GM23338 (cell line): ENCODE results near the gene CTDP1. TPM values are rescaled to one million over a fixed set of nuclear protein-coding genes. Genes with fewer than 3 reads are reported as not detected.

Experiments used
- ATAC-seq: fragments of 200-7000 bp; cut with Tn5 transposase; 3 replicates; pipeline ENCODE4 v1.9.1; 2020
- DNase-seq: peaks from one replicate; pipeline ENCODE4 v3.0.0-alpha.2; 2015; ENCODE audit warnings: low spot score
- H2AFZ ChIP-seq: fragments of 200-600 bp; sonication (generic); 2 replicates; pipeline ENCODE4 v1.8.0; 2016; ENCODE audit warnings: antibody characterized with exemption, mild to moderate bottlenecking, moderate library complexity
- H3F3A ChIP-seq: fragments of 200-600 bp; sonication (generic); replicated peaks from 2 replicates; pipeline ENCODE4 v1.8.0; 2017; ENCODE audit warnings: antibody characterized with exemption, mixed run types, low read depth
- H3K27ac ChIP-seq: fragments of 200-600 bp; sonication (generic); 2 replicates; pipeline ENCODE4 v1.6.1; 2016; ENCODE audit warnings: low read depth
- H3K27me3 ChIP-seq: fragments of 200-600 bp; sonication (generic); 2 replicates; pipeline ENCODE4 v1.8.0; 2016; ENCODE audit warnings: mild to moderate bottlenecking, mixed run types, moderate library complexity; ENCODE audit not compliant: insufficient read depth
- H3K36me3 ChIP-seq: fragments of 200-600 bp; sonication (generic); 2 replicates; pipeline ENCODE4 v1.8.0; 2016; ENCODE audit warnings: mild to moderate bottlenecking; ENCODE audit not compliant: insufficient read depth
- H3K4me1 ChIP-seq: fragments of 200-600 bp; sonication (generic); 2 replicates; pipeline ENCODE4 v1.8.0; 2016; ENCODE audit warnings: mild to moderate bottlenecking, moderate library complexity; ENCODE audit not compliant: insufficient read depth
- H3K4me2 ChIP-seq: fragments of 200-600 bp; sonication (generic); 2 replicates; pipeline ENCODE4 v1.7.1; 2017; ENCODE audit warnings: mixed run types
- H3K4me3 ChIP-seq: fragments of 200-600 bp; sonication (generic); 2 replicates; pipeline ENCODE4 v1.6.1; 2016; ENCODE audit warnings: mixed run types
- H3K79me2 ChIP-seq: fragments of 200-600 bp; sonication (generic); replicated peaks from 2 replicates; pipeline ENCODE4 v1.8.0; 2017; ENCODE audit warnings: mild to moderate bottlenecking; ENCODE audit not compliant: insufficient read depth
- H3K9me2 ChIP-seq: fragments of 200-600 bp; sonication (generic); 2 replicates; pipeline ENCODE4 v1.8.0; 2017; ENCODE audit not compliant: insufficient read depth
- H4K20me1 ChIP-seq: fragments of 200-600 bp; sonication (generic); replicated peaks from 2 replicates; pipeline ENCODE4 v1.8.0; 2017; ENCODE audit warnings: mild to moderate bottlenecking; ENCODE audit not compliant: insufficient read depth
- H3K27ac Mint-ChIP-seq: 2 replicates; pipeline ENCODE4 v1.8.0; 2020; ENCODE audit warnings: inconsistent platforms, mild to moderate bottlenecking, moderate library complexity, mixed read lengths
- H3K27me3 Mint-ChIP-seq: 3 replicates; pipeline ENCODE4 v1.8.0; 2022; ENCODE audit warnings: low read depth, mild to moderate bottlenecking, moderate library complexity, mixed read lengths, inconsistent platforms; ENCODE audit not compliant: insufficient read depth, poor library complexity
- H3K36me3 Mint-ChIP-seq: 3 replicates; pipeline ENCODE4 v1.8.0; 2021; ENCODE audit warnings: low read depth, mild to moderate bottlenecking, inconsistent platforms, moderate library complexity, mixed read lengths
- H3K4me1 Mint-ChIP-seq: 3 replicates; pipeline ENCODE4 v1.8.0; 2020; ENCODE audit warnings: mild to moderate bottlenecking, inconsistent platforms, mixed read lengths
- H3K4me3 Mint-ChIP-seq: 3 replicates; pipeline ENCODE4 v1.8.0; 2021; ENCODE audit warnings: moderate library complexity, mild to moderate bottlenecking, inconsistent platforms, mixed read lengths
- H3K9me3 Mint-ChIP-seq: 3 replicates; pipeline ENCODE4 v1.8.0; 2020; ENCODE audit warnings: moderate library complexity, mild to moderate bottlenecking, inconsistent platforms, mixed read lengths
- CREB1 ChIP-seq: fragments of 250-450 bp; sonication (Bioruptor Pico); IDR thresholded peaks from 2 replicates; pipeline ENCODE4 v1.5.0; 2020; ENCODE audit warnings: low read depth, mild to moderate bottlenecking, moderate library complexity
- CTCF ChIP-seq, 2 experiments: fragments of 200-600 bp in 1 of 2; sonication (generic) in 1 of 2; conservative IDR thresholded peaks; 2 replicates each; pipeline versions ENCODE4 v1.5.1 to v1.6.1; 2016 to 2017; ENCODE audit warnings: antibody characterized with exemption in 2 of 2, low read depth in 2 of 2, mild to moderate bottlenecking in 2 of 2, moderate library complexity in 1 of 2
- EZH2 ChIP-seq: fragments of 200-600 bp; sonication (generic); IDR thresholded peaks from one replicate; pipeline ENCODE4 v1.8.0; 2017; ENCODE audit warnings: antibody characterized with exemption, mild to moderate bottlenecking, low read depth; ENCODE audit not compliant: unreplicated experiment
- EZH2phosphoT487 ChIP-seq: fragments of 200-600 bp; sonication (generic); IDR thresholded peaks from one replicate; pipeline ENCODE4 v1.8.1; 2018; ENCODE audit warnings: antibody characterized with exemption; ENCODE audit not compliant: unreplicated experiment
- JUNB ChIP-seq: IDR thresholded peaks from one replicate; pipeline ENCODE4 v1.6.1; 2016; ENCODE audit warnings: antibody characterized with exemption; ENCODE audit not compliant: unreplicated experiment
- NANOG ChIP-seq: IDR thresholded peaks from 2 replicates; pipeline ENCODE4 v1.6.1; 2016; ENCODE audit warnings: antibody characterized with exemption, borderline replicate concordance
- POLR2AphosphoS5 ChIP-seq: IDR thresholded peaks from 2 replicates; pipeline ENCODE4 v1.6.1; 2016; ENCODE audit warnings: antibody characterized with exemption, low read depth
- STAT1 ChIP-seq: IDR thresholded peaks from one replicate; pipeline ENCODE4 v1.6.1; 2016; ENCODE audit warnings: antibody characterized with exemption; ENCODE audit not compliant: unreplicated experiment
- ZNF114 ChIP-seq: fragments of 250-450 bp; sonication (Bioruptor Pico); IDR thresholded peaks from 2 replicates; pipeline ENCODE4 v1.5.0; 2020; ENCODE audit warnings: mild to moderate bottlenecking, moderate library complexity
- polyA plus RNA-seq: library from polyadenylated mRNA; unstranded; fragments of >200 nt; fragmentation: Nextera tagmentation; extraction: Ambion mirVana; gene quantifications from 2 replicates; pipeline ENCODE4 v1.2.1, GENCODE V29; 2016
- total RNA-seq: library from RNA; depleted of rRNA; stranded (reverse); fragments of >200 nt; shearing (Covaris generic); gene quantifications from 2 replicates; pipeline ENCODE4 v1.2.3, GENCODE V29; 2014
- TF ChIP-seq, protein P1 (sequence below): IDR thresholded peaks from 2 replicates; pipeline ENCODE4 v1.6.1; 2016; ENCODE audit warnings: antibody characterized with exemption
- TF ChIP-seq, protein P2 (sequence below): IDR thresholded peaks from one replicate; pipeline ENCODE4 v1.6.1; 2018; ENCODE audit warnings: antibody characterized with exemption; ENCODE audit not compliant: unreplicated experiment

CTDP1 gene
- total and polyA plus RNA-seq, 2 experiments from 2014 or later, result 9.4 to 51.6 TPM

- Histone ChIP-seq H3K4me1 (no peaks in the 10 kb centered on the region; the same call in 1 of the 2 replicates), H3K4me3 (no peak overlapping the region), H3K9me2 (no peaks in the 10 kb centered on the region), H3F3A (no peaks in the 10 kb centered on the region), H3K27me3 (no peaks in the 10 kb centered on the region), H3K79me2 (peaks cover 83% of the 10 kb centered on the region), H4K20me1 (peaks cover 32% of the 10 kb centered on the region), H2AFZ (no peak overlapping the region), H3K36me3 (no peaks in the 10 kb centered on the region), H3K27ac (no peak overlapping the region), H3K4me2 (no peak overlapping the region)
- Mint-ChIP-seq H3K4me3 (no peak overlapping the region), H3K27me3 (peaks cover 9% of the 10 kb centered on the region), H3K27ac (no peak overlapping the region), H3K36me3 (peaks cover 8% of the 10 kb centered on the region; the same call in 1 of the 3 replicates), H3K4me1 (peaks cover 15% of the 10 kb centered on the region), H3K9me3 (no peaks in the 10 kb centered on the region)
- DNase-seq, result no peak
- TF ChIP-seq CREB1 (CRISPR knock-in tag) (no peak), CTCF (conservative IDR thresholded peaks at IDR 0.05; ENCODE audit: low read depth in 2 of 2) (no peak), STAT1 (no peak), NANOG (no peak), EZH2phosphoT487 (no peak), JUNB (no peak), ZNF114 (no peak)
- TF ChIP-seq, protein P1, sequence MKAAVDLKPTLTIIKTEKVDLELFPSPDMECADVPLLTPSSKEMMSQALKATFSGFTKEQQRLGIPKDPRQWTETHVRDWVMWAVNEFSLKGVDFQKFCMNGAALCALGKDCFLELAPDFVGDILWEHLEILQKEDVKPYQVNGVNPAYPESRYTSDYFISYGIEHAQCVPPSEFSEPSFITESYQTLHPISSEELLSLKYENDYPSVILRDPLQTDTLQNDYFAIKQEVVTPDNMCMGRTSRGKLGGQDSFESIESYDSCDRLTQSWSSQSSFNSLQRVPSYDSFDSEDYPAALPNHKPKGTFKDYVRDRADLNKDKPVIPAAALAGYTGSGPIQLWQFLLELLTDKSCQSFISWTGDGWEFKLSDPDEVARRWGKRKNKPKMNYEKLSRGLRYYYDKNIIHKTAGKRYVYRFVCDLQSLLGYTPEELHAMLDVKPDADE, result no peak
- ATAC-seq, result no peak
Observed at GRCh38 chr18:79684283-79684631, 4.7 kb downstream of the CTDP1 start.

DNA sequence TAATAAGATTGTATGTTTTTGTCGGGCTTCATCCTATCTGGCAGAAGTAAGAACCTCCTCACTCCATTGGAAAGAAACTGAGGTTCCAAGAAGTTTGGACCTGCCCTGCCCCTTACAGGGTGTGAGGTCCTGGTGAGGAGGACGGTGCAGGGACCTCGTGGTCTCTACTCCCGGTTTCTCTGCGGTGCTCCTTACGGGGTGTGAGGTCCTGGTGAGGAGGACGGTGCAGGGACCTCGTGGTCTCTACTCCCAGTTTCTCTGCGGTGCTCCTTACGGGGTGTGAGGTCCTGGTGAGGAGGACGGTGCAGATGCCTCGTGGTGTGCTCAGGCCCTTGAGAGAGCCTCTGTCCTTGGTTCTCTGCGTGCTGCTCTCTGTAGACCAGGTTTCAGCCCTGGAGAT, 5.2 kb downstream of the CTDP1 start:
- Histone ChIP-seq H3K27me3 (no peaks in the 10 kb centered on the region), H3K4me1 (no peaks in the 10 kb centered on the region; the same call in 1 of the 2 replicates), H3K4me3 (no peak overlapping the region), H3K27ac (no peak overlapping the region), H3K36me3 (no peaks in the 10 kb centered on the region), H3K4me2 (no peak overlapping the region), H2AFZ (no peak overlapping the region), H3K79me2 (peaks cover 88% of the 10 kb centered on the region), H3K9me2 (no peaks in the 10 kb centered on the region), H4K20me1 (peaks cover 37% of the 10 kb centered on the region), H3F3A (no peaks in the 10 kb centered on the region)
- peaks cover 15% of the 10 kb centered on the region for H3K4me1 Mint-ChIP-seq
- no peak overlapping the region for H3K27ac Mint-ChIP-seq
- H3K4me3 Mint-ChIP-seq, result no peak overlapping the region
- no peaks in the 10 kb centered on the region for H3K9me3 Mint-ChIP-seq
- peaks cover 9% of the 10 kb centered on the region for H3K27me3 Mint-ChIP-seq
- ATAC-seq, result peak; percentile 44
- no peak for DNase-seq
- TF ChIP-seq NANOG (no peak), EZH2phosphoT487 (no peak), CTCF (conservative IDR thresholded peaks at IDR 0.05; ENCODE audit: low read depth in 2 of 2) (no peak), EZH2 (no peak), POLR2AphosphoS5 (no peak), ZNF114 (no peak), STAT1 (no peak), CREB1 (CRISPR knock-in tag) (no peak)
- TF ChIP-seq, protein P2, sequence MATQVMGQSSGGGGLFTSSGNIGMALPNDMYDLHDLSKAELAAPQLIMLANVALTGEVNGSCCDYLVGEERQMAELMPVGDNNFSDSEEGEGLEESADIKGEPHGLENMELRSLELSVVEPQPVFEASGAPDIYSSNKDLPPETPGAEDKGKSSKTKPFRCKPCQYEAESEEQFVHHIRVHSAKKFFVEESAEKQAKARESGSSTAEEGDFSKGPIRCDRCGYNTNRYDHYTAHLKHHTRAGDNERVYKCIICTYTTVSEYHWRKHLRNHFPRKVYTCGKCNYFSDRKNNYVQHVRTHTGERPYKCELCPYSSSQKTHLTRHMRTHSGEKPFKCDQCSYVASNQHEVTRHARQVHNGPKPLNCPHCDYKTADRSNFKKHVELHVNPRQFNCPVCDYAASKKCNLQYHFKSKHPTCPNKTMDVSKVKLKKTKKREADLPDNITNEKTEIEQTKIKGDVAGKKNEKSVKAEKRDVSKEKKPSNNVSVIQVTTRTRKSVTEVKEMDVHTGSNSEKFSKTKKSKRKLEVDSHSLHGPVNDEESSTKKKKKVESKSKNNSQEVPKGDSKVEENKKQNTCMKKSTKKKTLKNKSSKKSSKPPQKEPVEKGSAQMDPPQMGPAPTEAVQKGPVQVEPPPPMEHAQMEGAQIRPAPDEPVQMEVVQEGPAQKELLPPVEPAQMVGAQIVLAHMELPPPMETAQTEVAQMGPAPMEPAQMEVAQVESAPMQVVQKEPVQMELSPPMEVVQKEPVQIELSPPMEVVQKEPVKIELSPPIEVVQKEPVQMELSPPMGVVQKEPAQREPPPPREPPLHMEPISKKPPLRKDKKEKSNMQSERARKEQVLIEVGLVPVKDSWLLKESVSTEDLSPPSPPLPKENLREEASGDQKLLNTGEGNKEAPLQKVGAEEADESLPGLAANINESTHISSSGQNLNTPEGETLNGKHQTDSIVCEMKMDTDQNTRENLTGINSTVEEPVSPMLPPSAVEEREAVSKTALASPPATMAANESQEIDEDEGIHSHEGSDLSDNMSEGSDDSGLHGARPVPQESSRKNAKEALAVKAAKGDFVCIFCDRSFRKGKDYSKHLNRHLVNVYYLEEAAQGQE, result no peak
- TF ChIP-seq, protein P1, result no peak
- peaks cover 8% of the 10 kb centered on the region; the same call in 1 of the 3 replicates for H3K36me3 Mint-ChIP-seq
